Measurements from ENCODE around the gene MMP14.

DNA sequence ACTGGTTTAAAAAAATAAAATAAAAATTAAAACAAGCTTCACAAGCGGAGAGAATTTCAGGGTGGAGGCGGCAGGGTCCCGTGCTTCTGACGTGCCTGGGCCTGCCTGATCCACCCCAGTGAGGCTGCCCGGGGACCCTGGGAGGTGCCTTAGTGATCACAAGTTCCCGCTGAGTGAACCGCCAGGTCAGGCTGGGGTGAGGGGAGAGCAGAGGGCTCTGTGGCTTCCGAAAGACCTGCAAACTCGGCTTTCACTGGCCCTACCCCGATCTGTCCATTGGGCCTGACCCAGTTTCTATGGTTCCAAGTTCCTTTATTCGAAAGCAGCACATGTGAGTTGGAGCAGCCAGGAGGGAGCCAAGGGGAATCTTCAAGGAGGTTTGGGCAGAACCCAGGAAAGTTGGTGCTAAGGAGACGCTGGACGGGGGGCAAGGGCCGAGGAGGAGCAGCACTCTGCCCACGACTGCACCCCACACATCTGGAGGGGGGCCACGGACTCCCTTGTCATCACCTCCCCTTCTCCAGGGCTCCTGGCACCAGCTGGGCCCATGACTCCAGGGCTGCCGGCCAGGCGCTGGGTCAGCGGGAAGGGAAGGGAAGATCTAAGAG lies 12.9 kb downstream of the MMP14 start:
- no peak for TF ChIP-seq EZH2 (optimal IDR thresholded peaks at IDR 0.05; ENCODE audit: low read depth, low read length)
- TF ChIP-seq, protein P1, sequence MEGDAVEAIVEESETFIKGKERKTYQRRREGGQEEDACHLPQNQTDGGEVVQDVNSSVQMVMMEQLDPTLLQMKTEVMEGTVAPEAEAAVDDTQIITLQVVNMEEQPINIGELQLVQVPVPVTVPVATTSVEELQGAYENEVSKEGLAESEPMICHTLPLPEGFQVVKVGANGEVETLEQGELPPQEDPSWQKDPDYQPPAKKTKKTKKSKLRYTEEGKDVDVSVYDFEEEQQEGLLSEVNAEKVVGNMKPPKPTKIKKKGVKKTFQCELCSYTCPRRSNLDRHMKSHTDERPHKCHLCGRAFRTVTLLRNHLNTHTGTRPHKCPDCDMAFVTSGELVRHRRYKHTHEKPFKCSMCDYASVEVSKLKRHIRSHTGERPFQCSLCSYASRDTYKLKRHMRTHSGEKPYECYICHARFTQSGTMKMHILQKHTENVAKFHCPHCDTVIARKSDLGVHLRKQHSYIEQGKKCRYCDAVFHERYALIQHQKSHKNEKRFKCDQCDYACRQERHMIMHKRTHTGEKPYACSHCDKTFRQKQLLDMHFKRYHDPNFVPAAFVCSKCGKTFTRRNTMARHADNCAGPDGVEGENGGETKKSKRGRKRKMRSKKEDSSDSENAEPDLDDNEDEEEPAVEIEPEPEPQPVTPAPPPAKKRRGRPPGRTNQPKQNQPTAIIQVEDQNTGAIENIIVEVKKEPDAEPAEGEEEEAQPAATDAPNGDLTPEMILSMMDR (IDR thresholded peaks at IDR 0.05; ENCODE audit: low read length) = no peak

Data from MM.1S (cell line).